ENCODE measurements around the gene LVRN.

Gene LVRN

GRCh38 chr5:115961381-115962238, 665 bp upstream of the LVRN start:
- no peak for DNase-seq (ENCODE audit: low read depth in 2 of 2)

DNA sequence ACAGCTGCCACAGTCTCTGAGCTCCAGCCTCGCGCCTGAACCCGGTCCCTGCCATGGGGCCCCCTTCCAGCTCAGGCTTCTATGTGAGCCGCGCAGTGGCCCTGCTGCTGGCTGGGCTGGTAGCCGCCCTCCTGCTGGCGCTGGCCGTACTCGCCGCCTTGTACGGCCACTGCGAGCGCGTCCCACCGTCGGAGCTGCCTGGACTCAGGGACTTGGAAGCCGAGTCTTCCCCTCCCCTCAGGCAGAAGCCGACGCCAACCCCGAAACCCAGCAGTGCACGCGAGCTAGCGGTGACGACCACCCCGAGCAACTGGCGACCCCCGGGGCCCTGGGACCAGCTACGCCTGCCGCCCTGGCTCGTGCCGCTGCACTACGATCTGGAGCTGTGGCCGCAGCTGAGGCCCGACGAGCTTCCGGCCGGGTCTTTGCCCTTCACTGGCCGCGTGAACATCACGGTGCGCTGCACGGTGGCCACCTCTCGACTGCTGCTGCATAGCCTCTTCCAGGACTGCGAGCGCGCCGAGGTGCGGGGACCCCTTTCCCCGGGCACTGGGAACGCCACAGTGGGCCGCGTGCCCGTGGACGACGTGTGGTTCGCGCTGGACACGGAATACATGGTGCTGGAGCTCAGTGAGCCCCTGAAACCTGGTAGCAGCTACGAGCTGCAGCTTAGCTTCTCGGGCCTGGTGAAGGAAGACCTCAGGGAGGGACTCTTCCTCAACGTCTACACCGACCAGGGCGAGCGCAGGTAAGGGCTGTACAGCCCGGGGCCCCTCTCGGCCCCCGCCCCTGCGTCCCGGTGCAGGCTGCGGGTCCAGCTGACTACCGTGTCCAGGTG, 509 bp downstream of the LVRN start:
- no peak for DNase-seq (ENCODE audit: low read depth in 2 of 2)

DNA sequence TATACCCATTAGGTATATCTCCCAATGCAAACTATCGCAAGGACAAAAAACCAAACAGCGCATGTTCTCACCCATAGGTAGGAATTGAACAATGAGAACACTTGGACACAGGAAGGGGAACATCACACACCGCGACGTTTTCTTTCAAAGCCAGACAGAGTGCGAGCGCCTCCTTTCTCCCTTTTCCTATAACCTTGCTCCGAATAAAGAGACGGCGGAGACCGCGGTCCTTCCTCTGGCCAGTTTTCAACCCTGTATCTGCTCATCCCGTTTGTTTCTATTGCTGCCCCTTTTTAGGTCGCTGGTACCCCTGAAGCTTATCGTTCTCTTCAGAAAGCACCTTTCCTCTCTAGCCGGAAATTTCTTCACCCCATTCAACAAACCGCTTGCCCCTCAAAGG, 1.3 kb downstream of the LVRN start:
- DNase-seq (ENCODE audit: low read depth in 2 of 2) = no peak

GRCh38 chr5:115968770-115969169, 6.5 kb downstream of the LVRN start:
- DNase-seq (ENCODE audit: low read depth in 2 of 2) = no peak

GRCh38 chr5:115977096-115977495, 14.8 kb downstream of the LVRN start:
- no peak for DNase-seq (ENCODE audit: low read depth in 2 of 2)

- no peak for DNase-seq (ENCODE audit: low read depth in 2 of 2)
These were observed 15.7 kb downstream of the LVRN start for GRCh38 chr5:115977988-115978387.

DNA sequence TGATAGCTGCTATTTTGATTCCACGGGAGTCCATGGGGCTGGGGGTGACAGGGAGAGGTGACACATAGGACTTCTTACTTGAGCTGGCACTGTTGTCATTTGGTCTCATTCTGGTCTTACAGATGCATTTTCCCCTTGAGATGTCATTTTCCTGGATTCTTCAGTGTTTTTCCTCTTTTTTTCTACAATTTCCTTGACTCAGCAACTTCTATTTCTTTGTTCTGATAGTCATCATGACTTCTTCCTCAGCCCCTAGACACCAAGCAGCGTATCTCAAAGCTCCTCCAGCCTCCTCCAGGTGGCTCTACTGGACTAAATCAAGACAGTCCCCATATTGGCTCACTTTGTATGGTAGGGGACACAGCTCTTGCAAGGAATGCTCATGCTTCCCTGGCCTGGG, 16.5 kb downstream of the LVRN start:
- DNase-seq (ENCODE audit: low read depth in 2 of 2) = no peak

DNA sequence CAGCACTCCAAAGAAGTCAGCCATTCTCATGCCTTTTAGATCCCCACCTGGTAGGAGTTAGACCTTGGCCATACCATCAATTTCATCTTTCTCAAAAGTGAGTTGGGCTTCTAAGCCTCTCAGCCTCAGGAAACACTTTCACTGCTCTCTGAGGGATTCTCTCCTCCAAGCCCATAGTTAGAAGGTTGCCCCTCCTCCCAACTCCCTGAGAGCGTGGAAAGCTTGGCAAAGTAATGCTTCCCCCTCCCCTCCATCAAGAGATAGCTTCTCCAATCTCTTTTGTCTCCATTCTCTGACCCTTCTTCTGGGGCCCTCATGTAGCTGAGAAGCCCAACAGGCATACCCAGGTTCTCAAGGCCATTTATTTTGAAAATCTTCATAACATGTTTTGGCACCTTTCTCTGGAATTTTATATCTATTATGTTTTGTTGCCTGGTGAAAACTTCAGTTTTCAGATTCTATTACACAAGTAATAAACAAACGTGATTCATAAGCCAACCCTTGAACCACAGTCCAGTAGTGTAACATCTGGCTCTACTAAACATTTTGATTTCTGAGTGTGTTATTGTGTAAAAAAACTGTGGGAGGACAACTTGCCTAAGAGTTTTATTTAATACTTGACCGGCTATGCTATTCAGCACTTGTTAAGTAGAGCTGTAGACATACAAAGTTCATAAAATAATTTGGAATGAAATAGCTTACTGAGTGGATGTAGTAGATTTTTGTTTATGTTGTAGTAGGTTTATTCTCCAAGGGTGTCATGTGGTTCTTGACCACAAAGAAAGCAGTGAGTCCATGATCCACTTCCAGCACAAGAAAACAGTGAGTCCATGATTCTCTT, 17.1 kb downstream of the LVRN start:
- DNase-seq (ENCODE audit: low read depth in 2 of 2) = no peak

DNA sequence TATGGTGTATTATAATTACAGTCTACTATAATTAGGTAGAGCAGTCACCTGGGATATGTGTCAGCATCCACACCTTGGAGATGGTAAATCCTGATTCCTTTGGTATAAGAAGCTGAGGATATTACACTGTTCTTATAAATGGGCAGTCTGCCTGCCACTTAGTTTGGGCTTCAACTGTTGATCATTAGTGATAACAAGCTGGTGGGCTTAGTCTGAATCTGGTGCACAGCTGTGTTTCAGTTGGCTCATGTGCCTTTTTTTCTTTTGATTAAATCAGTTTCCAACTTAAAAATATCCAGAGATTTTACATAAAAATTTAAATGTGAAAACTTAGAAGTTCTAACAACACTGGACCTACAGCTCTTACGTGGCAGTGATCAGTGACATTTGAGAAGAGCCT, 21.2 kb downstream of the LVRN start:
- DNase-seq (ENCODE audit: low read depth in 2 of 2) = no peak

DNA sequence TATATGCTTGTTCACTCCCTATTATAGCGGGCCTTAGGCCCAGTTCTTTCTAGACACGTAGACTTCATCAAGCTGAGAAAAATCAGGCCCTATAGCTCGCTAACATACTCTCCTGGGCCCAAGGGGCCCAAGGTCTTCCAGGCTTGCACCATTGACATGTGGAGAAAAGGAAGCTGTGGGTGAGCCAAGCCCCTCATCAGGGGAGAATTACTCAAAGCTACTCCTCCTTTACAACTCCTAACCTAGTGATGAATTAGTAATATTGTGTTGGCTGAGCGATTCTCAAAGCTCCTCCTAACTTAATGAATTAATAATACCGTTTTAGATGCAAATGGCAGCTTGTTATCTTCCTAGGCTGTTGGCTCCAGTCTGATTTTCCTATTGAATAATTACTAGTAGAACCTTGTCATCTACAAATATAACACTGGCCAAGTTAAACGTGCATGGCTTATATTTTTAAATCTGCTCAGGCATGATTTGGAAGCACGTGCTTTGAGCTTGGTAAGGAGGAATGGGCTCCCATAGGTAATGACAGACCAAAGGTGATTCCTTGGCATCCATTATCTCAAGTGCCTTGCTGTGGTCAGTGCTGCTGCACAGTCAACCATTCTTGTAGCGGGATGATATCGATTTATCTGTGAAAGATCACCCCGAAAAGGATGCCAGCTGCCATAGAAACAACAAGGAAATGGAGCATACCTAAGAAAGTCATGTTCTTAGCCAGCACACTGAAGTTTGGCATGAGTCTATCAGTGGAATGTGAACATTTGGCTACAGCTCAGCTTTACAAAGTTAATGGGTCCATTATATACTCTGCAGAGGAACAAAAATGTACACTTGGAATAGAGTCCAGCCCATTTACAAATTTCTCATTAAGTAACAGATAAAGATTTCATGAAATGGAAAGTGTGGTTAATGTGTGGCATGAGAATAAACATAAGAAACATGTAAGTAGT, 23.8 kb downstream of the LVRN start:
- DNase-seq (ENCODE audit: low read depth in 2 of 2) = no peak

- DNase-seq (ENCODE audit: low read depth in 2 of 2) = no peak
These were observed 25.7 kb downstream of the LVRN start for GRCh38 chr5:115988002-115988401.

- DNase-seq (ENCODE audit: low read depth in 2 of 2) = no peak
These were observed 30.6 kb downstream of the LVRN start for GRCh38 chr5:115992848-115993350.

- DNase-seq (ENCODE audit: low read depth in 2 of 2) = no peak
These were observed 33.1 kb downstream of the LVRN start for GRCh38 chr5:115995351-115995750.

DNA sequence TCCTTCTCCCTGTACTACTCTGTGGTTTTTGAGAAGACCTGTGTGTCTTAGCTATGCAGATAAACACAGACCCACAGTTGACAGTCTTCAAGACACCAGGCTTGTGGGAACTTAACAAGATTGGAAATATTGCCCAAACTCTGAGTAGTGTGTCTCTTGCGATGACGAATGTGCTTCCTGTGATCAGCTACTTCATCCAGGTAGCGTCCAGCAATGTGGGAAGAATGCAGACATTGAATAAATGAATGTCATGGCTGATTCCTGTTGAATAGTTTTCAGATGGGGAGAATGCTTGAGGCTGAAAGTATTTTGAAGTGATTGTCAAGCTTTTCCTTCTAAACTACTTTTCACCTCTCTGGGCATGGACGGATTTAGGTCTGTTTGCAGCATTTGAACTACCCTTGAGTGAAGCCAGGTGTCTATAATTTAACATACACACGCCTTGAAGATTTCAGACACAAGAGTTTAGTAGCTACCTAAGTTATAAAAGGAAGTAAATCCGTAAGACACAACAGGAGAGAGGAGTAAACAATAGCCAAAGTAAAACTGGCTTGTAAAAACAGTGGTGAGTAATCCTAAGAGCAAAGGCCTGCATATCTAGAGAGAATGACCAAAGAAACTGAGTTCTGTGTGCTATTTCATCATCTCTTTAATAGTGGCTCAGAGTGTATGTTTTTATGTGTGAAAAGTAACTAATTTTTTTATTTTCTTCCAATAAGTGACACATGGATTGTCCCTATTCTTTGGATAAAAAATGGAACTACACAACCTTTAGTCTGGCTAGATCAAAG, 40.0 kb downstream of the LVRN start:
- no peak for DNase-seq (ENCODE audit: low read depth in 2 of 2)

DNA sequence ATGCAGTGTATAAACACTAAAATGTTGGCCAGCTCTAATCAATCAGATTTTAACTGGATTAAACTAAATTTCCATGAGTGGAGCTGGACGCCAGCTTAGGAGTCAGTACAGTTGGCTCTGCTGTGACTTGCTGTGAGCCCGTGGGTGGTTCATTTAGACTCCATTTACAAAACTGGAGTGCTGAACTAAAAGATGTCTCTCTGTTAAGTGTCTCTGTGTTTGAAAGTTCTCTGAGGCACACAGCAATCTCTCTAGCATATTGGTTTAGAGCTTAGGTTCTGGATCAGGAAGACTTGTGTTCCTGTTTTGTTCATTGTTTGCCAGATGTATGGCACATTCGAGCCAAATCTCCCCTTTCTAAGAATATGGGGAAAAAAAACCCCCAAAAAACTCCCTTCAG, 42.0 kb downstream of the LVRN start:
- no peak for DNase-seq (ENCODE audit: low read depth in 2 of 2)

DNA sequence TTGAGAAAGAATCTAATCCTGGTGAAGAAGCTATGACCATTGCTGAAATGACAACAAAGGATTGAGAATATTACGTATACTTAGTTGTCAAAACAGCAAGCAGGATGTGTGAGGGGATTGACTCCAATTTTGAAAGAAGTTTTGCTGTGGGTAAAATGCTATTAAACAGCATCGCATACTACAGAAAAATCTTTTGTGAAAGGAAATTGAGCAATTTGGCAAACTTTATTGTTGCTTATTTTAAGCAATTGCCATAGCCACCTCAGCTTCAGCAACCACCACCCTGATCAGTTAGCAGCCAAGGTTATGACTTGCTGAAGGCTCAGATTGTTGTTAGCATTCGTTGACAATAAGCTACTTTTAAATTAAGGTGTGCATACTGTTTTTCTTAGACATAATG, 47.5 kb downstream of the LVRN start:
- DNase-seq (ENCODE audit: low read depth in 2 of 2) = no peak

DNA sequence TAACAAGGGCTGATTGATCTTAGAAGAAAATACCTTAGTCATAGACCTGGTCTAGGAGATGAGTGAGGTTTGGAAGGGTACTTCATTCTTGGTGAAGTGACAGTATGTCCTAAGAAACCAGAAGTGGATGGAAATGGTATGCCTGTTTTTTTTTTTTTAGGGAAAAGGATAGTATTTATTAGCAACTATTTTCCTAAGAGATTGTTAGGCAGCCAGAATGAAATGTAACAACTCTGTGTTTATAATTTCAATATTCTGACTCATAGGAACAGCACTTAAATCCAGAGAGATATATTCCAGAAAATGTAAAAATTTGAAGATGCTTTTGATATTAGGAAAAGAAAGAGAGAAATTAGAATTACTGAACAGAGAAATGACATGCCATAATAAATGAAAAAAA, 48.8 kb downstream of the LVRN start:
- no peak for DNase-seq (ENCODE audit: low read depth in 2 of 2)

DNA sequence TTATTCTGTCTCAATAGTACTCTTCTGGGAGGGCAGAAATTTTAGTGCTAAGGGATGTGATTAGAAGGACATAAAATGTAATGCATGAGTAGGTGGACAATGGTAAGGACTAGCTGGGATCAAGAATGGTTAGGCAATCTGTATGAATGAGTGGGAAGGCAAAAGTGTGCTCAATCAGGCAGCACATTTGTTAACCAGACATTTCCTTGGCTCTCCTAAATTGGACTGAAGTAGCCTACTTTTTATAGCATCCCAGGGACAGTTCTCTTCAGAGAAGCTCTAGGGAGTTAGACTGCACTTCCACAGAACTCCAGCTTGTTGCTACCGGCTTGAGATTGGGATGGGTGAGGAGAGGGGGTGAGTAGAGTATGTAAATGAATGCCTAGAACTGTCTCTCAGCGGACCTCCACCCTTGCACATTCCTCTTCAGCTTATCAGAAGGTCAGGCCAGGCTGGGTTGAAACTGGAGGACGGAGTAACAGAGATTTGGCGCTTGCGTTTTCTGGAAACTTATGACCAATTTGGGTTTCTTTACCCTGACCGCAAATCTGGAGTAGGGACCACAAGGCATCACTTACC, 51.0 kb downstream of the LVRN start:
- DNase-seq (ENCODE audit: low read depth in 2 of 2) = no peak

GRCh38 chr5:116013936-116014335, 51.7 kb downstream of the LVRN start:
- no peak for DNase-seq (ENCODE audit: low read depth in 2 of 2)

- DNase-seq (ENCODE audit: low read depth in 2 of 2) = no peak
These were observed 61.3 kb downstream of the LVRN start for GRCh38 chr5:116023619-116024018.
